HG03066 (cell line): ENCODE data around the gene ASCC3.

Experiments used
- ATAC-seq: cut with Tn5 transposase; IDR thresholded peaks from one replicate; pipeline ENCODE4 v1.9.1; 2021; ENCODE audit warnings: low read depth; ENCODE audit not compliant: unreplicated experiment

Gene ASCC3

GRCh38 chr6:100613656-100614055 lies 267.5 kb downstream of the ASCC3 start:
- ATAC-seq: no peak

- ATAC-seq: no peak
These were observed 269.0 kb downstream of the ASCC3 start for GRCh38 chr6:100612094-100612493.

GRCh38 chr6:100599088-100599770 lies 281.9 kb downstream of the ASCC3 start:
- ATAC-seq: no peak

GRCh38 chr6:100595456-100595855 lies 285.7 kb downstream of the ASCC3 start:
- ATAC-seq: no peak

- no peak for ATAC-seq
These were observed 287.6 kb downstream of the ASCC3 start for GRCh38 chr6:100593522-100593921.

- no peak for ATAC-seq
These were observed 288.2 kb downstream of the ASCC3 start for GRCh38 chr6:100592929-100593328.

GRCh38 chr6:100577425-100577824 lies 303.7 kb downstream of the ASCC3 start:
- no peak for ATAC-seq

GRCh38 chr6:100575921-100576320 lies 305.2 kb downstream of the ASCC3 start:
- no peak for ATAC-seq

GRCh38 chr6:100574836-100575235 lies 306.3 kb downstream of the ASCC3 start:
- no peak for ATAC-seq

GRCh38 chr6:100573166-100573565 lies 308.0 kb downstream of the ASCC3 start:
- ATAC-seq: no peak

- no peak for ATAC-seq
These were observed 312.9 kb downstream of the ASCC3 start for GRCh38 chr6:100568255-100568654.

GRCh38 chr6:100566563-100566962 lies 314.6 kb downstream of the ASCC3 start:
- ATAC-seq: no peak

- no peak for ATAC-seq
These were observed 315.6 kb downstream of the ASCC3 start for GRCh38 chr6:100565439-100566104.

GRCh38 chr6:100559859-100560258 lies 321.3 kb downstream of the ASCC3 start:
- ATAC-seq: no peak

- no peak for ATAC-seq
These were observed 326.9 kb downstream of the ASCC3 start for GRCh38 chr6:100554228-100554627.

GRCh38 chr6:100553243-100553642 lies 327.9 kb downstream of the ASCC3 start:
- ATAC-seq: no peak

GRCh38 chr6:100549406-100550167 lies 331.5 kb downstream of the ASCC3 start:
- ATAC-seq: no peak

GRCh38 chr6:100538086-100538485 lies 343.0 kb downstream of the ASCC3 start:
- no peak for ATAC-seq

- no peak for ATAC-seq
These were observed 362.5 kb downstream of the ASCC3 start for GRCh38 chr6:100518588-100518987.

GRCh38 chr6:100517633-100518032 lies 363.5 kb downstream of the ASCC3 start:
- ATAC-seq: no peak

- ATAC-seq: no peak
These were observed 364.0 kb downstream of the ASCC3 start for GRCh38 chr6:100517106-100517505.

- ATAC-seq: no peak
These were observed 366.5 kb downstream of the ASCC3 start for GRCh38 chr6:100514660-100515059.
